Esophagus muscularis mucosa (tissue), 4 donors: ENCODE results near the gene SDS. TPM values are rescaled to one million over a fixed set of nuclear protein-coding genes. Genes with fewer than 3 reads are reported as not detected.

Experiments used
- DNase-seq: peaks from one replicate; pipeline ENCODE4 v3.0.0-alpha.2; 2017; ENCODE audit errors: extremely low spot score
- H3K27ac ChIP-seq, 4 donors: fragments of 200-600 bp; sonication (generic); replicated peaks in 1 of 4; 1 replicate in 3 of 4; 2 replicates in 1 of 4; pipeline ENCODE4 v1.5.1; 2016 to 2019; ENCODE audit warnings: mild to moderate bottlenecking in 1 of 4
- H3K27me3 ChIP-seq, 4 donors: fragments of 200-600 bp; sonication (generic); one replicate each; pipeline versions ENCODE4 v1.5.1 to v1.6.0; 2016 to 2019
- H3K36me3 ChIP-seq, 4 donors: fragments of 200-600 bp; sonication (generic); one replicate each; pipeline ENCODE4 v1.5.1; 2016 to 2019
- H3K4me1 ChIP-seq, 4 donors: fragments of 200-600 bp; sonication (generic); one replicate each; pipeline ENCODE4 v1.5.1; 2016 to 2019
- H3K4me3 ChIP-seq, 4 donors: fragments of 200-600 bp; sonication (generic); 1 replicate in 2 of 4; 2 replicates in 2 of 4; pipeline ENCODE4 v1.5.1; 2016 to 2019; ENCODE audit warnings: mild to moderate bottlenecking in 4 of 4, moderate library complexity in 1 of 4
- H3K9me3 ChIP-seq, 4 donors: fragments of 200-600 bp; sonication (generic); 1 replicate in 3 of 4; 2 replicates in 1 of 4; pipeline ENCODE4 v1.5.1; 2016 to 2019
- CTCF ChIP-seq, 3 experiments: fragments of 200-600 bp in 2 of 3; fragments of 450-650 bp in 1 of 3; sonication (generic) in 2 of 3; IDR thresholded peaks; one replicate each; pipeline ENCODE4 v1.5.1; 2017 to 2019; ENCODE audit warnings: antibody characterized with exemption in 3 of 3, mild to moderate bottlenecking in 2 of 3, moderate library complexity in 1 of 3
- EP300 ChIP-seq: sonication (generic); formaldehyde crosslinking; IDR thresholded peaks from one replicate; pipeline ENCODE4 v1.6.1; 2017; ENCODE audit warnings: antibody characterized with exemption
- POLR2A ChIP-seq: fragments of 450-650 bp; IDR thresholded peaks from one replicate; pipeline ENCODE4 v1.6.1; 2017; ENCODE audit warnings: antibody characterized with exemption, moderate library complexity, mild to moderate bottlenecking, low read depth
- POLR2AphosphoS5 ChIP-seq, 2 donors: sonication (generic); formaldehyde crosslinking; IDR thresholded peaks; one replicate each; pipeline ENCODE4 v1.6.1; 2017; ENCODE audit warnings: antibody characterized with exemption in 2 of 2
- WGBS: methylation state at CpG from one replicate; pipeline ENCODE4 v1.1.5; 2018; 5-methylcytosine and 5-hydroxymethylcytosine counted together
- intact Hi-C: fragments of 100-400 bp; cut with DNase I; formaldehyde crosslinking; loops from one replicate; pipeline ENCODE4 v1.15.1; 2023
- total RNA-seq, 4 donors: library from RNA; depleted of rRNA; stranded (reverse); fragments of >200 nt; gene quantifications; one replicate each; pipeline versions ENCODE4 v1.1.0 to v1.2.1, GENCODE V29; 2016

SDS gene
- total RNA-seq, 4 donors from 2014 or later, result 13.6 TPM; not detected in 3

- H3K27ac ChIP-seq, result no peak overlapping the region
- H3K36me3 ChIP-seq, result no peaks in the 10 kb centered on the region
- intact Hi-C loops, result no loop called here
- H3K9me3 ChIP-seq, result no peaks in the 10 kb centered on the region
- no peak overlapping the region for H3K4me3 ChIP-seq
- TF ChIP-seq EP300 (no peak), CTCF (IDR thresholded peaks at IDR 0.05) (no peak), POLR2AphosphoS5 (IDR thresholded peaks at IDR 0.05) (no peak), POLR2A (no peak)
- H3K4me1 ChIP-seq, result no peaks in the 10 kb centered on the region
- 91% methylated on average over 3 of the region's 3 CpGs for WGBS
- DNase-seq, result no peak
- peaks cover 0 to 15% (median 0%) of the 10 kb centered on the region in 4 donors for H3K27me3 ChIP-seq
These were observed 56.6 kb downstream of the SDS start for GRCh38 chr12:113347107-113347506.

DNA sequence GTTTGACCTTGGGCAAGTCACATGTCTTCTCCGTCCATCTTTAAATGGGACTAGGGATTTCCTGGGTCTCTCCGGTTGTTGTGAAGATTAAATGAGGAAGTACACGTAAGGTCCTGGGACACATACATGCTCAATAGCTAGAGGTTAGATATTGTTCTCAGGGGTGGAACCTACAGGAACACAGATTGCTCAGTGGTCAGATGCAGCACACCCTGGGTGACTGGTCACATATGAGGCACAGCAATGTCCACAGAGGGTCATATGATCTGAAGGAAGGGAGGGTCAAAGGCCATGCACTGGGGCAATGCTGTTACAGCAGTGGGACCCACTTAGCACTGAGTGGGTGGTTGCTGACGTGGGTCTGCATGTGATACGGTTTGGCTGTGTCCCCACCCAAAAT, 57.3 kb downstream of the SDS start:
- Histone ChIP-seq H3K4me3 (no peak overlapping the region), H3K27me3 (peaks cover 0 to 15% (median 0%) of the 10 kb centered on the region in 4 donors), H3K27ac (no peak overlapping the region), H3K9me3 (no peaks in the 10 kb centered on the region), H3K36me3 (no peaks in the 10 kb centered on the region), H3K4me1 (no peaks in the 10 kb centered on the region)
- TF ChIP-seq EP300, result no peak
- TF ChIP-seq CTCF (IDR thresholded peaks at IDR 0.05), result no peak
- TF ChIP-seq POLR2A, result no peak
- TF ChIP-seq POLR2AphosphoS5 (IDR thresholded peaks at IDR 0.05), result no peak
- 94% methylated on average over 4 of the region's 5 CpGs for WGBS
- DNase-seq, result no peak
- intact Hi-C loops, result no loop called here

DNA sequence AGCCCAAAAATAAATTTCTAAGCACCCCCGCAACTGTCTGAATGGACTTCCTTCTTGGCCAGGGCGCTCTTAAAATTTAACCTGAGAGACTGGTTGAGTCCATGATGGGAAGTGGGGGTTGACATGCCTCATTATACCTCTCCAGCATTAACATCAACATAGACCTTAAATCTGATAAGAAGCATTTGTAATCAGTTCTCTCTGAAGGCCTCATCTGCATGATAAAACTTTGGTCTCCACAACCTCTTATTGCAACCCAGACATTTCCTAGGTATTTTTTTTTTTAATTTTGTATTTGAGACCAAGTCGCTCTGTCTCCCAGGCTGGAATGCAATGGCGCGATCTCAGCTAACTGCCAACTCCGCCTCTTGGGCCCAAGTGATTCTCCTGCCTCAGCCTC, 58.4 kb downstream of the SDS start:
- Histone ChIP-seq H3K27me3 (peaks cover 0 to 12% (median 0%) of the 10 kb centered on the region in 4 donors), H3K4me1 (no peaks in the 10 kb centered on the region), H3K4me3 (no peak overlapping the region), H3K9me3 (no peaks in the 10 kb centered on the region), H3K27ac (no peak overlapping the region), H3K36me3 (no peaks in the 10 kb centered on the region)
- intact Hi-C loops, result no loop called here
- no peak for DNase-seq
- no peak for TF ChIP-seq CTCF (IDR thresholded peaks at IDR 0.05)
- WGBS, result 98% methylated on average over 6 of the region's 6 CpGs

Other genes starting within 250 kb of the SDS start
- gene DDX54, start 218.4 kb downstream of the SDS start, total RNA-seq, result 10 to 100 TPM; 29.1 to 59.6 (median 52.7) TPM
- gene RITA1, start 218.2 kb downstream of the SDS start, total RNA-seq, result 10 to 100 TPM; 12.3 to 21.4 (median 16.2) TPM
- 10 to 100 TPM; 31.1 to 54.0 (median 34.5) TPM for gene TPCN1, start 182.4 kb downstream of the SDS start, total RNA-seq
- 10 to 100 TPM; 19.1 to 22.8 (median 19.8) TPM for gene SLC8B1, start 68.8 kb downstream of the SDS start, total RNA-seq
- gene PLBD2, start 45.3 kb downstream of the SDS start, total RNA-seq, result 10 to 100 TPM; 30.2 to 60.9 (median 33.1) TPM
- gene SDSL, start 18.5 kb upstream of the SDS start, total RNA-seq, result 1 to 10 TPM; 2.7 to 5.6 (median 3.2) TPM
- not detected for gene LHX5, start 68.0 kb upstream of the SDS start, total RNA-seq